RKO (cell line): Measurements from ENCODE around the gene BID.

Experiments
- DNase-seq: peaks from one replicate; pipeline ENCODE4 v3.0.0-alpha.2; 2016; ENCODE audit warnings: low spot score

The BID gene

GRCh38 chr22:17738386-17739128, 35.7 kb downstream of the BID start:
- DNase-seq = no peak

GRCh38 chr22:17734187-17734586, 40.1 kb downstream of the BID start:
- no peak for DNase-seq

- DNase-seq = no peak
Observed at GRCh38 chr22:17733466-17733865, 40.8 kb downstream of the BID start.

GRCh38 chr22:17732251-17732854, 41.9 kb downstream of the BID start:
- no peak for DNase-seq

GRCh38 chr22:17729561-17729960, 44.7 kb downstream of the BID start:
- DNase-seq = no peak

GRCh38 chr22:17728786-17729185, 45.5 kb downstream of the BID start:
- DNase-seq = no peak

GRCh38 chr22:17726928-17727897, 47.1 kb downstream of the BID start:
- DNase-seq = no peak

- no peak for DNase-seq
Observed at GRCh38 chr22:17726006-17726927, 48.0 kb downstream of the BID start.

GRCh38 chr22:17725500-17725796, 48.8 kb downstream of the BID start:
- no peak for DNase-seq

GRCh38 chr22:17724678-17725499, 49.4 kb downstream of the BID start:
- no peak for DNase-seq

GRCh38 chr22:17724241-17724640, 50.0 kb downstream of the BID start:
- no peak for DNase-seq

- DNase-seq = no peak
Observed at GRCh38 chr22:17719911-17720310, 54.4 kb downstream of the BID start.

- no peak for DNase-seq
Observed at GRCh38 chr22:17717708-17718107, 56.6 kb downstream of the BID start.

GRCh38 chr22:17716529-17716928, 57.7 kb downstream of the BID start:
- no peak for DNase-seq

- no peak for DNase-seq
Observed at GRCh38 chr22:17712441-17712840, 61.8 kb downstream of the BID start.

- DNase-seq = no peak
Observed at GRCh38 chr22:17710023-17710422, 64.2 kb downstream of the BID start.

GRCh38 chr22:17707526-17707925, 66.7 kb downstream of the BID start:
- peak; percentile 20 for DNase-seq

GRCh38 chr22:17706947-17707346, 67.3 kb downstream of the BID start:
- no peak for DNase-seq

- peak; percentile 95 for DNase-seq
Observed at GRCh38 chr22:17705951-17706900, 68.0 kb downstream of the BID start.

- DNase-seq = no peak
Observed at GRCh38 chr22:17705546-17705945, 68.7 kb downstream of the BID start.
